Measurements from ENCODE around the gene WWOX. TPM values are rescaled to one million over a fixed set of nuclear protein-coding genes. Genes with fewer than 3 reads are reported as not detected.

Gene WWOX
- total RNA-seq, 1 donor from 2014 or later, result 13.1 TPM

DNA sequence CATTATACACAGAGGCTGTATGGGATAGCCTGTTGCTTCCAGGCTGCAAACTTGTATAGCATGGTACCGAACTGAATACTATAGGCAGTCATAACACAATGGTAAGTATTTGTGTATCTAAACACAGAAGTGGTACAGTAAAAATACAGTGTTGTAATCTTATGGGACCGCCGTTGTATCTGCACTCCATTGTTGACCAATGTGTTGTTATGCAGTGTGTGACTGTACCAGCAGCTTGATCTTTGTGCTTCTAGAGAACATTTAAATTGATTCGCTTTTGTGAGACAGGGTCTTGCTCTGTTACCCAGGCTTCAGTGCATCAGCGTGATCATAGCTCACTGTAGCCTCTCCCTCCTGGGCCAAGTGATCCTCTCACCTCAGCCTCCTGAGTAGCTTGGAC, 31.5 kb downstream of the WWOX start:
- DNase-seq (ENCODE audit: missing footprints) (no peak), ATAC-seq (no peak)
- intact Hi-C loops (cut with DNase I), result no loop called here

DNA sequence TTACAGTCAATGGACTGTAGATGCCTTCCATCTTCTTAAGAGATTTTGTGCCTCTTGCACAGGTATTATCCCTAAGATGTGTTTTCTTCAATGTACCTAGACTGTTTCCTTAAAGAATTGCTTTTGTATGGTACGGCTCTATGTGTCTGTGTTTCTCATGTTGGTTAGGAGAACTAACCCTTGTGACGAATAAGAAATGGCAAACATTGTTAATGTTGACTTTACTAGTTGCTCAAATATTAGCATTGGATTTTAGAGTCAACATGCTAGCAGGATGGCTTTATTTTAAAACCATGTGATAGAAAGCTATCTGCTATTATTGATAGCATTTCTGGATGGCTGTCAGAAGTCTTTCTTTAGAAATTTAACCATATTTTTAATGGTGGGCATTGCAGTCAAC, 34.5 kb downstream of the WWOX start:
- no peak for ATAC-seq
- DNase-seq (ENCODE audit: missing footprints), result no peak
- intact Hi-C loops (cut with DNase I), result no loop called here

DNA sequence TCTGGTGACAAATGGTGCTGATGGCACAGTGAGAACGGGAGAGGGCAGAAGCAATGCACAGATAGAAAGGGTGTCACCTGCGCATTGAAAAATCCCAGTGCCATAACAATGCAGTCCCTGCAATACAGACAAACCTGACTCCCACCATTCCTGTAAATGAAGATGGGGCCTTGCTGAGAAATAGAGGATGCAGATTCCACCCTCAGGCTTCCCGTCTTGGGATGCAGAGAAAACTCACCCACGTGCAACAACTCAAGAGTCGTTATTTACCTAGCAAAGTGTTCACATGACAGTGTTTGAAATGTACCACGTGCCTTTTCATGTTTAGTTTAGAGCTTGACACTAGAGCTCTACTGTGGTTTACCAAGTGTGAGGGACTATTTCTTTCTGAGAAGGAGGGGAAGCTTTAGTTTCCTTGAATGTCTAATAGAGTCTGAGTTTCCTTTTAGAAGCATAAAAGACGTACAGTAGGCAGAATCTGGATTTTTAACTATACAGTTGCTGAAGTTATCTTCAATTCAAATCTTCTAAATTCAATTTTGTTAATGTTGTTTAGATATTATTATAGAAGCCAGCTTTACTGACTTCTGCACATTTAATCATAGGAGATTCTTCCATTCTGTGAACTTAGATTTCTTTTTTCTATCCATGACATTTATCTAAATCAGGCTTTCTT, 35.6 kb downstream of the WWOX start:
- intact Hi-C loops (cut with DNase I), result no loop called here
- DNase-seq (ENCODE audit: missing footprints), result no peak
- no peak for ATAC-seq

DNA sequence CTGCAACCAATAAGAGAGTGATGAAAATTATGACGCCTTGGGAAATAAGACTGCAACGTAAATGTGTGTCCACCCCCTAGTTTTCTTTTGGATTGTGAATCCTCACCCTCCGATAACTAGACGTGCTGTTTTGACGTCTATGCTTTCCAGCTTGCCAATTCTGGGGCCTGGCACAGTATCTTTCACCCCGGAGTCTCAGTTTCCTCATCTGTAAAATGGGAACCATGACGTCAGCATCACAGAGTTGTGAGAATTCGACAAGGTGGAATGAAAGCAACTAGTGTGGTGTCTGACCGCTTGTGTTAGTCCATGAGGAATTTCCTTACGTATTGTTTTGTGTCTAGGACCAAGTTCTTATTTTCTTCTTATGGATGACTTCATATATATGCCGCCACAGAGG, 37.7 kb downstream of the WWOX start:
- no peak for ATAC-seq
- intact Hi-C loops (cut with DNase I), result no loop called here
- no peak for DNase-seq (ENCODE audit: missing footprints)

DNA sequence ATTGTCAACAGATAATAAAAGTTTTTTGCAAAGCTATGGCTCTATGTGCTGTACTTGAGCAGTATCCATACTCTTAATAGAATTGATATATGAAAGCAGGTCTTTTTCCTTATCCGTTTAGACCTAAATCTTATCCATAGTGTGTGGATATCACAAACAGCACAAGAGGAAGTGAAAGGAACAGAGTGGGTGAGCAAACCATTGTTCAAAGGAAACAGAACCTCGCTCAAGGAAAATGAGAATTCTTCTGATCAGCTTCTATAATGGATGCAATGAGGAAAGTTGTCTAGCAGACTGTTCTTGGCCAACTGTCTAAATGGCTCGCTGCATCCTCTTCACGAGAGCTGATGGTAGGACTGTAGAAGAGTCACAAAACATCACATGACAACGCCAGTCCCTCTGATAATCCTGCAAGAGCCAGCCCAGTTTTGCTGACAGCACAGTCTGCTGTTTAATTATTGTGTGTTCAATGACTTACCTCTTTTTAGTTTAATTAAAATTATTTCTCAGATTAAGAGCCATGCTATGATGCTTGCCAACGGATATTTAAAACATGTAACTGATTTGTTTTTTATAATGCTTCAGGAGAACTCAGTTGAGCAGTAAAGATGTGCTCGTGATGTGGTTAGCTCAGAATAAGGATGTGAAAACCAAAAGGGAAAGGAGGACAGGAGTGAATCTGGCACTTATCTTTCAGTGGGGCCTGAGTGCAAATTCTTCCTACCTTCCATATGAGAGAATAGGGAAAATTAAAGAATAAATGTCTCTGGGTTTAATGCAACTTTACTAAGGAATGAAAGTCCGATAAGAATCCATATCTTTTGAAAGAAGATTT, 38.5 kb downstream of the WWOX start:
- DNase-seq (ENCODE audit: missing footprints), result no peak
- ATAC-seq, result no peak
- intact Hi-C loops (cut with DNase I), result no loop called here

DNA sequence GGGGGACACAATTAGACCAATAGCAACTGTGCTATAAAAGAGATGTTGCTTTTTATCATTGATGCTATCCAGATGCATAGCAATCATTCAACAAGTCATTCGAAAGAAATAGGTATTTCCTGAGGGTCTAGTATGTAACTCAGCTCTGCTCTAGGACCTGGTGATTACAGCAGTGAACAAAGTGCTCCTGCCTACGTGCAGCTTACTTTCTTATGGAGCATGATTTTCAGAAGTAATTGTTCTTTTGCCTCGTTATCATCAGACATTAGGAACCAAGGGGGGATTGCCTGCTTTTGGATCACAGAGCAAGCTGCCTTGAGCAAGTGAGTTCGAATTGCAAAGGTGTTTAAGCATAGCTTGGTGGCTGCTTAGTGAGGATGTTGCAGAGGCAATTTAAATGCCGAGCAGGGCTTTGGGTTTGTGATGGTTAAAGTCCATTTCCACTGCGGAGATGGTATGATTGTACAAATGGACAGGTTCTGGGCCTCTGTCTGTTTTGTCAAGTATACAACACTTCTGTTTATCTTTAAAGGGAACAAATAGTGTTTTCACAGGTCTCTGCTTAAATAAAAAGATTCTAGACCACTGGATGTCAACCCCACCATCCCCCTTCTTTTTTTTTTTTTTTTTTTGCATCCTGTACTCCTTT, 41.5 kb downstream of the WWOX start:
- intact Hi-C loops (cut with DNase I), result no loop called here
- DNase-seq (ENCODE audit: missing footprints) (no peak), ATAC-seq (no peak)

DNA sequence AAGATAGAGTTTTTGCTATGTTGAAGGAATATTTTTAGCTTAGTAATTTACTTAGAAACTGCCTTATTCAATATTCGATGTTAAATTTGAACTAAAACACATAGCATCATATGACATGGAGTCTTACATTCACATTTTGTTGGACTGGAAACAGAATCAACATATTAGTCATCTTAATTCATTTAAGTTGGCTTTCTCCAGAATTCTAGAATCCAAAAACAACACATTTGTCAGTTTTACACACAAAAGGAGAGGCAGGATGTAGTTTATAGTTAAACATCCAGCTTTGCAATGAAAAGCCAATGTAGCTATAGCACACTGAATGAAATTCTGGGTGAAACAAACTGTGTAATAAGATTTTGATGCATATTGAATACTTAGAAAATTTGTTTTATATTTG, 43.3 kb downstream of the WWOX start:
- ATAC-seq (no peak), DNase-seq (ENCODE audit: missing footprints) (no peak)
- intact Hi-C loops (cut with DNase I), result no loop called here

DNA sequence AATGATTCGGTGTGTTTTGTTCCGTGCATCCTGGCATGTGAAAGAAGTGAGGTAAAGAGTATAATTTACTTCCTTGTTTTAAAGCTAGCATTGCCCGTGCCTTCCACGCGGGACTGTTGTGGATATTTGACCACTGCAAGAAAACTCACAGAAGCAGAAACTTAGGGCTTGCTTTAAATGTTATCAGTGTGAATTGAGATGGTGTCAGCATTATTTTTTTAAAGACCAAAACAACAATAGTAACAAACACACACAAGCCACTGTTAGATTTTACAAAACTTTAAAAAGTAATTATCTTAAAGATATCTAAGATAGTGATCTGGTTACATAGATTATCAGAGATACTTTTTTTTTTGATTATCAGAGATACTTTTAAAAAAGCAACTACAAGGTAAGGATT, 47.4 kb downstream of the WWOX start:
- intact Hi-C loops (cut with DNase I), result no loop called here
- DNase-seq (ENCODE audit: missing footprints) (no peak), ATAC-seq (no peak)

DNA sequence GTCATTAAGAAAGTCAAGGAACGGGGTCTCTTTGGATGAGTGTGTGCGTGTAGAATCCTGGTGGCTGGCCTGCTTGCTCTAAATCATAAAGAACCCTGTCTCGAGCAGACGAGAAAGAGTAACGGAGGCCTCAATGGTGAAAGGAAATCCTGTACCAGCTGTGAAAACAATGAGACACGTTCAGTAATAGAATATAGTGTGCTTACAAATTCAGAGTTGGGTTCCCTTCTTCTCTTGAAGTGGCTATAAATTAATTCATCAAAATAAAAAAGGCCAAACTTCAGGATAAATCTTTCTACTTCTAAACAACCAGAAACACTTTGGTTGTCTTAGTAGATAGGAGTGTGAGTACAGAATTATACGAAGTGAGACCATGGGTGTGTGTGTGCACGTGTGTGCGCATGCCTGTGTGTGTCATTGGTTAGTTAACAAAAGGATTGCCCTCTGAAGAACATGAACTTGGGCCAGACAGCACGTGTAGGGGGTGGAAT, 48.5 kb downstream of the WWOX start:
- intact Hi-C loops (cut with DNase I), result no loop called here
- DNase-seq (ENCODE audit: missing footprints) (no peak), ATAC-seq (no peak)

DNA sequence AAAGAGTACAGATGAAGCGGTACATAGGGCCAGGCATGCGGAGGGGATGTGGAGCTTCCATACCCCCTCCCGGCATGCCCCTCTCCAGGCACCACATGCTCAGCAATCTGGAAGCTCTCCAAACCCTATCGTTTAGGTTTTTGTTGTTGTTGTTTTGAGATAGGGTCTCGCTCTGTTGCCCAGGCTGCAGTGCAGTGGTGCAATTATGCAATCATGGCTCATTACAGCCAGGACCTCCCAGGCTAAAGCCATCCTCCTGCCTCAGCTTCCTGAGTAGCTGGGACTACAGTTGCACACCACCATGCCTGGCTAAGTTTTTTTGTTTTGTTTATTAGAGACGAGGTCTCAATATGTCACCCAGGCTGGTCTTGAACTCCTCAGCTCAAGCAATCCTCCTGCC, 50.8 kb downstream of the WWOX start:
- ATAC-seq (no peak), DNase-seq (ENCODE audit: missing footprints) (no peak)
- intact Hi-C loops (cut with DNase I), result no loop called here

DNA sequence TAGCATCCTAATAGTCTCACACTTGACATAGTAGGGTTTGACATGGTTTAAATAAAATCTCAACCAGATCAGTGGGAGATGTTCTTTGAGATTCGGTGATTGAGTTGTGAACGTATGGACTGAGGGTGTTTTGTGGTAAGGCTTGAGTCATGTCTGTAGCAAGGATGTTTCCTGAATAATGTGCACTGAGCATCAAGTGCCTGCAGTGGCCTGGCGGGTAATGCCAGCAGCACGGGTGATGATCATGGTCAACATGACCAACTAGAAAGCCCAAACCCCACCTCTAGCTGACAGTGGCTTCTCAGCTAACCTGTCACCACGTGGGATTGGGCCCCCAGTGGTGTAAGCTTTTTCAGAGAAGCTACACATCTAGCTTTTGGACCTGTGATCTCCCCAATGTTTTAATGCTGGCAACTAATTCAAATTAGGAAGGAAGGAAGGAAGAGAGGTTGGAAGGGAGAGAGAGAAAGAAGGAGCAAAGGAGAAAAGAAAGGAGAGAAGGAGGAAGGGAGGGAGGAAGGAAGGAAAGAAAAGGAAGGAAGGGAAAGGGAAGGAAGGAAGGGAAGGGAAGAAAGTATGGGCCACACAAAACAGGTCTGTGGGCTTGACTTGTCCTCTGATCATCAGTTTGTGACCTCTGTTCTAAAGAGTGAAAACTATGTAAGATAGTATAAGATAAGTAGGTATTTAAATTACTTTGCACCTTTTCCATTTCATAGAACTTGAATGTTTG, 55.4 kb downstream of the WWOX start:
- ATAC-seq (no peak), DNase-seq (ENCODE audit: missing footprints) (no peak)
- intact Hi-C loops (cut with DNase I), result no loop called here

DNA sequence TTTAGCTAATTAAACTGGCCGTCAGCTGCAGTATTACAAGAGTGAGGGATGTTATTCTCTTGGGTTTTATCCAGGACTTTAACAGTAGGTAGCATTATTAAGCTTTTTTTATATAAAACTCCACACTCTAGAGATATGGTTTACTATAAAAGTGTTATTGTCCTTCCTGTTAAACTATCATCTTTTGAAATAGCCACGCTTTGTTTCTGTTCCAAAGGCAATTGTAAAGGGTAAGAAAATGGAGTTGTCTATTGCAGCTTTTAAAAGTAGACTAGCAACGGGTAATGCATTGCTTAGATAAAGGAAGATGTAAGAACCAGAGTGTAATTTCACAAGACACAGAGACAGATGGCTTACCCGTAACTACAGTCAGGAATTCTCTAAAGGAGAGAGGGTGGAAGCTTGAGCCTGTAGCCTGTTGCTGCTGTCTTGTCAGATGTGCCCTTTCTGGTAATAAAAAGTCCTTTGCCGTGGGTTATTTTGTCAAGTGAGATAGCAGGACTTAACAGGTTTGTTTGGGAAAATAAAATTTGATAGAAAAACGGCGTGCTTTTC, 56.4 kb downstream of the WWOX start:
- intact Hi-C loops (cut with DNase I), result no loop called here
- DNase-seq (ENCODE audit: missing footprints) (no peak), ATAC-seq (no peak)

DNA sequence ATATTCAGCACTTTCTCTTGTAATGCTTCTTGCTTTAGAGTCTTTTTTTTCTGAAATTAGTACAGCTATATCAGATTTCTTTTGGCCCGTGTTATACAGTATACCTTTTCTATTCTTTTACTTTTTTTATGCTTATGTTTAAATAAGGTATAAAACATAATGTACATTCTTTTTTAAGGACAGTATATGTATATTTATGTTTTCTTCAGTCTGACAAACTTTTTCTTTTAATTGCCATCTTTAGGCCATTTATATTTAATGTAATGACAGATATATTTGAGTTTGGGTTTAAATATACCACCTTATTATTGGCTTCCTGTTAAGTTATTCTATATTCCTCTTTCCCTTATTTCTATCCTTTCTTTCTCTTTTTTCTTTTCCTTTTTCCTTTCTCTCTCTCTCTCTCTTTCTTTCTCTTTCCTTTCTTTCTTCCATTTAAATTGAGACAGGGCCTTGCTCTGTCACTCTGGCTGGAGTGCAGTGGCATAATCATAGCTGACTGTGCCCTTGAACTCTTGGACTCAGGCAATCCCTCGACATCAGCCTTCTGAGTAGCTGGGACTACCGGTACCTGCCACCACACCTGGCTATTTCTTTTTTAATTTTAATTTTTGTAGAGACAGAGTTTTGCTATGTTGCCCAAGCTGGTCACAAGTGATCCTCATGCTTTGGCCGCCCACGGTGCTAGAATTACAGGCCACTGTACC, 61.7 kb downstream of the WWOX start:
- intact Hi-C loops (cut with DNase I), result no loop called here
- no peak for DNase-seq (ENCODE audit: missing footprints)
- ATAC-seq, result no peak

DNA sequence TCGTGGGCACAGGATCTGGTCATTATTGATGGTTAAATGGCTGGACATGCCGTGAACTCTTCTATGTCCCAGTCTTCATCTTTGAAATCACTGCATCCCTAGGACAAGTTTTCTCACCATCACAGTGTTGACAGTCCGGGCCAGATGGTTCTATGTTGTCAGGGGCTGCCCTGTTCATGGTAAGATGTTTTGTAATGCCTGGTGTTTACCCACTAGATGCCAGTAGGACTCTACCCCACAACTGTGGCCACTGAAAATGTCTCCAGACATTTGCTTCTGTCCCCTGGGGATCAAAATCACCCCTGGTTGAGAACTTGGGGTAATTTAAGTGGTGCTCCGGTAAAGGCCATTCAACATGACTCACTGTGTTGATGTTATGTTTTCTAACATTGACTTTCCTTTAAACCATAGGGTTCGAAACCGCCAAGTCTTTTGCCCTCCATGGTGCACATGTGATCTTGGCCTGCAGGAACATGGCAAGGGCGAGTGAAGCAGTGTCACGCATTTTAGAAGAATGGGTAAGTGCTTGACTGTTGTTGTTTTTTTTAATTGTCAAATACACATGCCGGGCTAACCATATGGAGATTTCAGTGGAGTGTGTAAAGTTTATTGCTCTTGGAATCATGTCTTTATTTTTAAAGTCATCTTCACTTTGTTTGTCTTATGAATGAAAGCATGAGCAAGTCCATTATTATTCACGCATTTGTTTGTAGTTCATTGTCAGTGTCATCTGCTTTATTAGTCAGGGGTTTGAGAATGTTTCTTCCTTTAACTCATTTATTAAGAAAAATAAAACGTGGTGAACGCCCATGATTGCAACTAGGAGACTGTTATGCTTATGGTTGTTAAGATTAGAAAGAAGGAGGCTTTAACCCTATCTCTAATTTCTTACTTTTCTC, 64.6 kb downstream of the WWOX start:
- ATAC-seq (no peak), DNase-seq (ENCODE audit: missing footprints) (no peak)
- intact Hi-C loops (cut with DNase I), result no loop called here

DNA sequence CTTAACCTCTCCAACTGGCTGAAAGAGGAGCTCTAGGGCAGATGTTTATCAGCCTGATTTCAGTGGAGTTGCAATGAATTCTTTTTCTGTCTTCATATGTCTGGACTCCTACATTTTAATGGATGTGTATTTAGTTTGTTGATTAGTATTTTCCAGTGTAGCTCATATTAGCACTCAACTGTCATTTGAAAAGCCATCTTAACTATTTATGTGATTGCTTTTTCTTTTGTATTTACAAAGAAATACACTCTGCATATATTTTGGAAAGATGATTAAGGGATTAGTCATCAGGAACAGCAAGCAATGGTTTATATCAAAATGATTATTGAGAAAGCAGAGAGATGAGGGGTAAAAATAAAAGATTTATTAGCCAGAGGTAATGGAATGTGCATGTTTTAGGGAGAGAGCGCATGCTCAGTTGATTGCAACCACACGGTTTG, 71.1 kb downstream of the WWOX start:
- intact Hi-C loops (cut with DNase I), result no loop called here
- ATAC-seq, result no peak
- DNase-seq (ENCODE audit: missing footprints), result no peak

DNA sequence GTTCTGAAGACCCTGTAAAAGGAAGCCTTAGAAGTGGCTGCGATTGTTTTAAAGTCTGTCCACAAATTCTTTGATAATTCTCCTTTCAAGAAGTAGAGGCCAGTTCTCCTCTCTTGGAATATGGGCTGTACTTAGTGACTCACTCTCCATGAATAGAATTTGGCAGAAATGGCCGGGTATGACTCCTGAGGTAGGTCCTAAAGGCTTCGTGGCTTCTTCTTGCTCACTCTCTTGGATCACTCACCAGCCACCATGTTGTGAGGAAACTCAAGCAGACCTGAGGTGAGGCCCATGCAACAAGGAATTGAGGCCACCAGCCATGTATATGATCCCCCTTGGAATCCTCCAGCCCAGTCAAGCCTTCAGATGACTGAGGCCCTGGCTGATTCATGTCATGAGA, 75.8 kb downstream of the WWOX start:
- ATAC-seq, result no peak
- intact Hi-C loops (cut with DNase I), result no loop called here
- no peak for DNase-seq (ENCODE audit: missing footprints)

DNA sequence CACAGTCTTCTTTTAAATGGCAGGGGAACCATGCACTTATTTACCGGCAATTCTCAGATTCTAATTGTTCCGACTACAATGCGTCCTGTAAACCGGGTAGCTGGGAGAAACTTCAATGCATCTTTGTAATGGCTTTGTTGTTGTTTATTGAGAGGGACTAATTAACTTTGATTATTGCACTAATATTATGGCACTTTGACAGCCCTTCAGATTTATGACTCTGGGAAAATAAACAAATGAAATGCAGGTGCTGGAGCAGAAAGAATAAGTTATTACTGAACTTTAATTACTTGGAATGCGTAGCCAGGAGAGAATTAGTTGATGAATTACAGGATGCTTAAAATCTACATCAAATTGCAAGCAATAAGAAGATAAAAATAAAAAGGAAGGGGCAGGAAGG, 77.0 kb downstream of the WWOX start:
- ATAC-seq, result no peak
- intact Hi-C loops (cut with DNase I), result no loop called here
- no peak for DNase-seq (ENCODE audit: missing footprints)

All from Right ventricle myocardium inferior (tissue), 1 donor.